H1 (cell line): ENCODE data around the gene PTTG2. TPM values are rescaled to one million over a fixed set of nuclear protein-coding genes. Genes with fewer than 3 reads are reported as not detected.

Experiments used
- CTCF ChIA-PET: fragments of 300-600 bp; sonication (Branson Sonifier 250); formaldehyde crosslinking; loops from one replicate; lab custom pipeline; 2021; ENCODE audit not compliant: partially characterized antibody; lab: Charles Lee
- POLR2A ChIA-PET: fragments of 300-600 bp; sonication (Branson Sonifier 250); formaldehyde crosslinking; loops from one replicate; lab custom pipeline; 2021; ENCODE audit warnings: inconsistent platforms; ENCODE audit not compliant: partially characterized antibody; lab: Charles Lee
- DNase-seq, 2 experiments: peaks; one replicate each; pipeline versions ENCODE4 v3.0.0 to v3.0.0-alpha.2; 2010 to 2022; ENCODE audit warnings: low spot score in 2 of 2, low read depth in 1 of 2, mixed read lengths in 1 of 2
- FAIRE-seq: peaks from 2 replicates; lab custom pipeline; 2011; peaks lifted over from hg19 to GRCh38; lab: Jason Lieb, UNC
- H2AFZ ChIP-seq: 2 replicates; pipeline ENCODE4 v1.8.1; 2012; ENCODE audit warnings: low read length, inconsistent platforms
- H2AK5ac ChIP-seq: 2 replicates; pipeline ENCODE4 v1.6.1; 2013; ENCODE audit warnings: low read depth, low read length
- H2BK120ac ChIP-seq: replicated peaks from 2 replicates; pipeline ENCODE3; 2013; ENCODE audit warnings: low read depth, low read length, inconsistent platforms
- H2BK12ac ChIP-seq: 2 replicates; pipeline ENCODE4 v1.6.1; 2013; ENCODE audit warnings: low read depth, low read length
- H2BK15ac ChIP-seq: 2 replicates; pipeline ENCODE4 v1.6.1; 2013; ENCODE audit warnings: low read length
- H2BK20ac ChIP-seq: 2 replicates; pipeline ENCODE4 v1.6.1; 2013; ENCODE audit warnings: low read length
- H2BK5ac ChIP-seq: 2 replicates; pipeline ENCODE4 v1.6.1; 2013; ENCODE audit warnings: low read depth, low read length
- H3K14ac ChIP-seq: 2 replicates; pipeline ENCODE4 v1.6.1; 2013; ENCODE audit warnings: inconsistent platforms; ENCODE audit not compliant: insufficient read length
- H3K18ac ChIP-seq: 2 replicates; pipeline ENCODE4 v1.6.1; 2013; ENCODE audit warnings: low read length; ENCODE audit errors: extremely low read depth
- H3K23ac ChIP-seq: 2 replicates; pipeline ENCODE4 v1.6.1; 2013; ENCODE audit warnings: inconsistent platforms; ENCODE audit not compliant: insufficient read length
- H3K23me2 ChIP-seq: 2 replicates; pipeline ENCODE4 v1.6.1; 2013; ENCODE audit warnings: low read depth, low read length
- H3K27ac ChIP-seq: 2 replicates; pipeline ENCODE4 v1.6.1; 2011; ENCODE audit warnings: low read depth, low read length, inconsistent platforms
- H3K27me3 ChIP-seq, 4 experiments: replicated peaks in 1 of 4; 1 replicate in 1 of 4; 2 replicates in 3 of 4; pipeline versions ENCODE4 v1.6.1 to v1.8.1; 2011 to 2013; ENCODE audit warnings: low read length in 3 of 4, mild to moderate bottlenecking in 3 of 4, inconsistent platforms in 2 of 4, mixed read lengths in 2 of 4, moderate library complexity in 1 of 4; ENCODE audit not compliant: control insufficient read depth in 3 of 4, insufficient read depth in 3 of 4; ENCODE audit errors: extremely low read depth in 1 of 4
- H3K36me3 ChIP-seq, 4 experiments: 2 replicates each; pipeline versions ENCODE4 v1.6.1 to v1.8.1; 2011 to 2013; ENCODE audit warnings: mild to moderate bottlenecking in 4 of 4, low read length in 3 of 4, moderate library complexity in 2 of 4, control low read depth in 1 of 4, inconsistent platforms in 1 of 4; ENCODE audit not compliant: insufficient read depth in 4 of 4, control insufficient read depth in 2 of 4
- H3K4ac ChIP-seq: replicated peaks from 2 replicates; pipeline ENCODE3; 2013; ENCODE audit warnings: low read length, low read depth, mixed read lengths, inconsistent platforms; ENCODE audit not compliant: insufficient read length
- H3K4me1 ChIP-seq, 4 experiments: replicated peaks in 1 of 4; 1 replicate in 1 of 4; 2 replicates in 3 of 4; pipeline versions ENCODE4 v1.6.1 to v1.8.1; 2011 to 2013; ENCODE audit warnings: low read length in 3 of 4, inconsistent platforms in 2 of 4, mixed read lengths in 1 of 4; ENCODE audit not compliant: insufficient read depth in 4 of 4, control insufficient read depth in 3 of 4
- H3K4me2 ChIP-seq, 2 experiments: 2 replicates each; pipeline versions ENCODE4 v1.6.1 to v1.8.1; 2011 to 2013; ENCODE audit warnings: low read depth in 2 of 2, low read length in 2 of 2, control low read depth in 1 of 2, inconsistent platforms in 1 of 2, mild to moderate bottlenecking in 1 of 2; ENCODE audit not compliant: insufficient read depth in 1 of 2
- H3K4me3 ChIP-seq, 4 experiments: fragments of 200-600, 300-600 bp in 1 of 4; sonication (generic), shearing (Covaris generic), sonication (Bioruptor Twin) in 1 of 4; 2 replicates each; pipeline versions ENCODE4 v1.5.1 to v1.8.1; 2011 to 2016; ENCODE audit warnings: low read length in 4 of 4, low read depth in 3 of 4, control low read depth in 2 of 4, inconsistent platforms in 2 of 4, mild to moderate bottlenecking in 2 of 4, mixed read lengths in 1 of 4, moderate library complexity in 1 of 4; ENCODE audit not compliant: insufficient read depth in 2 of 4; ENCODE audit errors: extremely low read depth in 1 of 4
- H3K56ac ChIP-seq: replicated peaks from 2 replicates; pipeline ENCODE3; 2013; ENCODE audit warnings: low read depth, mild to moderate bottlenecking, mixed read lengths, low read length, inconsistent platforms; ENCODE audit not compliant: insufficient read length
- H3K79me1 ChIP-seq: 2 replicates; pipeline ENCODE4 v1.6.1; 2013; ENCODE audit warnings: low read depth, low read length, control low read depth
- H3K79me2 ChIP-seq, 2 experiments: 2 replicates each; pipeline versions ENCODE4 v1.6.1 to v1.8.1; 2012 to 2013; ENCODE audit warnings: low read length in 2 of 2, mild to moderate bottlenecking in 2 of 2, inconsistent platforms in 1 of 2; ENCODE audit not compliant: insufficient read depth in 2 of 2, control insufficient read depth in 1 of 2
- H3K9ac ChIP-seq, 4 experiments: replicated peaks in 1 of 4; 1 replicate in 1 of 4; 2 replicates in 3 of 4; pipeline versions ENCODE4 v1.6.1 to v1.8.1; 2011 to 2013; ENCODE audit warnings: low read depth in 3 of 4, low read length in 3 of 4, control low read depth in 2 of 4, mild to moderate bottlenecking in 2 of 4, moderate library complexity in 2 of 4, inconsistent platforms in 1 of 4; ENCODE audit errors: extremely low read depth in 1 of 4
- H3K9me3 ChIP-seq, 2 experiments: 2 replicates each; pipeline versions ENCODE4 v1.6.1 to v1.8.1; 2012 to 2013; ENCODE audit warnings: mild to moderate bottlenecking in 2 of 2, moderate library complexity in 2 of 2, control low read depth in 1 of 2, inconsistent platforms in 1 of 2, low read depth in 1 of 2, low read length in 1 of 2, mixed read lengths in 1 of 2; ENCODE audit not compliant: insufficient read depth in 2 of 2
- H4K20me1 ChIP-seq, 2 experiments: replicated peaks in 1 of 2; 2 replicates each; pipeline versions ENCODE3 to v1.8.1; 2011 to 2013; ENCODE audit warnings: inconsistent platforms in 2 of 2, low read length in 2 of 2, mild to moderate bottlenecking in 1 of 2; ENCODE audit not compliant: insufficient read depth in 2 of 2, control insufficient read depth in 1 of 2
- H4K5ac ChIP-seq: 2 replicates; pipeline ENCODE4 v1.6.1; 2013; ENCODE audit warnings: low read length, low read depth, mixed read lengths, inconsistent platforms; ENCODE audit not compliant: insufficient read length
- H4K8ac ChIP-seq: 2 replicates; pipeline ENCODE4 v1.8.0; 2013; ENCODE audit warnings: mild to moderate bottlenecking, moderate library complexity, low read length, inconsistent platforms; ENCODE audit not compliant: insufficient read depth; ENCODE audit errors: extremely low read depth
- H4K91ac ChIP-seq: replicated peaks from 2 replicates; pipeline ENCODE3; 2013; ENCODE audit warnings: low read length, mixed read lengths, inconsistent platforms; ENCODE audit not compliant: insufficient read length
- CBX8 ChIP-seq: fragments of 300-800, 300-1000 bp; sonication (generic); IDR thresholded peaks from 2 replicates; pipeline ENCODE4 v1.7.1; 2016; ENCODE audit warnings: low read depth, low read length, borderline replicate concordance
- CREB1 ChIP-seq: IDR thresholded peaks from 2 replicates; pipeline ENCODE4 v1.6.1; 2012; ENCODE audit warnings: inconsistent platforms
- EGR1 ChIP-seq: IDR thresholded peaks from 2 replicates; pipeline ENCODE4 v1.6.1; 2011; ENCODE audit warnings: low read depth, low read length, borderline replicate concordance
- FOSL1 ChIP-seq: IDR thresholded peaks from 2 replicates; pipeline ENCODE4 v1.6.1; 2011; ENCODE audit warnings: mild to moderate bottlenecking, low read depth, low read length, moderate library complexity; ENCODE audit not compliant: insufficient read depth
- GTF2F1 ChIP-seq: IDR thresholded peaks from 2 replicates; pipeline ENCODE4 v1.6.1; 2012; ENCODE audit warnings: low read depth, low read length, improper control_type of control experiment, borderline replicate concordance
- POU5F1 ChIP-seq: IDR thresholded peaks from 2 replicates; pipeline ENCODE4 v1.6.1; 2011; ENCODE audit warnings: low read depth, mild to moderate bottlenecking, low read length, moderate library complexity
- SIRT6 ChIP-seq: IDR thresholded peaks from one replicate; pipeline ENCODE4 v1.7.1; 2012; ENCODE audit warnings: low read length, inconsistent platforms
- SP2 ChIP-seq: IDR thresholded peaks from 2 replicates; pipeline ENCODE4 v1.6.1; 2012; ENCODE audit warnings: mild to moderate bottlenecking, low read length, inconsistent platforms
- WGBS, 2 experiments: shearing (Covaris generic) in 1 of 2; methylation state at CpG; one replicate each; pipeline versions ENCODE4 v1.1.6 to v1.1.7; 2013 to 2015; ENCODE audit warnings: low lambda C conversion rate in 2 of 2, mixed read lengths in 2 of 2, inconsistent platforms in 1 of 2, low coverage in 1 of 2, missing lambda C conversion rate in 1 of 2; ENCODE audit not compliant: insufficient replicate concordance in 2 of 2, insufficient coverage in 1 of 2, insufficient read length in 1 of 2; ENCODE audit errors: extremely low coverage in 1 of 2, missing lambda C conversion rate in 1 of 2; 5-methylcytosine and 5-hydroxymethylcytosine counted together
- polyA plus RNA-seq, 7 experiments: library from polyadenylated mRNA; depleted of rRNA in 3 of 7; stranded (reverse) in 5 of 7; unstranded in 2 of 7; fragments of >200 nt in 5 of 7; fragments of 200-250 nt in 2 of 7; gene quantifications; 1 replicate in 5 of 7; 2 replicates in 1 of 7; 4 replicates in 1 of 7; pipeline versions ENCODE4 v1.2.1 to v1.2.3, GENCODE V29; 2011 to 2013; ENCODE audit warnings: missing spikeins in 2 of 7, mixed read lengths in 2 of 7
- total RNA-seq: library from RNA; stranded (reverse); fragmentation: NEBNext Ultra II Directional; extraction: Animal tissue kit (Norgen Biotek cat#: 25700); gene quantifications from 2 replicates; pipeline ENCODE4 v1.2.1, GENCODE V29; 2021

PTTG2 gene
- total and polyA plus RNA-seq, 2 of the 8 experiments (the other 6 are each of a cell fraction or from before 2014, with no cell fraction given) = not detected

DNA sequence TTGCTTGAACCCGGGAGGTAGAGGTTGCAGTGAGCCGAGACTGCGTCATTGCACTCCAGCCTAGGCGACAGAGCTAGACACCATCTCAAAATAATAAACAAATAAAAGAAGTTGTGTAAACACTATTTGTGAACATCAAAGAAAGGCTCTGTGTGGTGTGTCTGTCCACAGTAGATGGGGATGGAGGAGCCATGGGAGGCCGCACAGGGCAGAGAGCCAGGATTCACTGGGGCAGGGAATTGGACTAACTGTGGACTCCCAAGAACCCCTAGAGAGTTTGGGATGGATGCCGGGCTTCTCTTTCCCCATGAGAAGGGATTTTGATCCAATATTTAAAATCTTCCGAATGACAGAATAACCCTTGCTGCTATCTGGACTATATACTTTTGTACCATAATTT, 42.8 kb upstream of the PTTG2 start:
- no peak overlapping the region for H4K5ac ChIP-seq
- 91% methylated on average over 7 of the region's 7 CpGs; no CpG with 5 or more reads in 1 of the 2 experiments for WGBS, 2 experiments
- H2BK5ac ChIP-seq = no peak overlapping the region
- no peak overlapping the region for H3K23ac ChIP-seq
- H2AK5ac ChIP-seq = no peak overlapping the region
- no peak for DNase-seq
- H4K20me1 ChIP-seq = no peaks in the 10 kb centered on the region
- no peak overlapping the region for H3K14ac ChIP-seq
- no peaks in the 10 kb centered on the region; the same call in 1 of the 2 replicates for H3K79me1 ChIP-seq
- H4K8ac ChIP-seq = no peak overlapping the region
- TF ChIP-seq GTF2F1 (no peak), SP2 (no peak), CREB1 (no peak), POU5F1 (no peak), EGR1 (no peak), FOSL1 (no peak), SIRT6 (no peak), CBX8 (no peak)
- H3K4me2 ChIP-seq = no peak overlapping the region
- H3K9ac ChIP-seq = no peak overlapping the region
- H3K4me3 ChIP-seq = no peak overlapping the region
- no peak overlapping the region for H2BK15ac ChIP-seq
- H2BK20ac ChIP-seq = no peak overlapping the region
- no peak overlapping the region for H2BK120ac ChIP-seq
- CTCF ChIA-PET = interaction anchor here (0.7 to 1.4 kb wide), 2 partner anchors 11 to 117 kb away, joined by 3 read pairs; no protein-coding TSS in a partner anchor
- POLR2A ChIA-PET = interaction anchor here (1.1 kb wide), 1 partner anchor 14 kb away, joined by 3 read pairs; no protein-coding TSS in a partner anchor
- no peak overlapping the region for H3K18ac ChIP-seq
- H4K91ac ChIP-seq = no peak overlapping the region
- no peak overlapping the region for H3K56ac ChIP-seq
- H3K27ac ChIP-seq = no peak overlapping the region
- H3K4me1 ChIP-seq = no peaks in the 10 kb centered on the region
- H3K36me3 ChIP-seq = no peaks in the 10 kb centered on the region
- no peaks in the 10 kb centered on the region for H3K23me2 ChIP-seq
- no peak overlapping the region for H2BK12ac ChIP-seq
- no peaks in the 10 kb centered on the region for H3K27me3 ChIP-seq
- no peaks in the 10 kb centered on the region; a peak in 1 of 4 replicates for H3K9me3 ChIP-seq
- no peaks in the 10 kb centered on the region for H3K79me2 ChIP-seq
- no peak overlapping the region for H2AFZ ChIP-seq
- no peak for FAIRE-seq
- H3K4ac ChIP-seq = no peak overlapping the region
